ENCODE measurements around the gene CYP2A13.
A peak's percentile ranks its signal among the peaks of the same experiment; 100 is the strongest.
"Not testable (repeated sequence)": the region's sequence is repeated elsewhere in the genome, so short reads cannot be mapped to it uniquely, and the experiment has no call there.

CYP2A13 gene

DNA sequence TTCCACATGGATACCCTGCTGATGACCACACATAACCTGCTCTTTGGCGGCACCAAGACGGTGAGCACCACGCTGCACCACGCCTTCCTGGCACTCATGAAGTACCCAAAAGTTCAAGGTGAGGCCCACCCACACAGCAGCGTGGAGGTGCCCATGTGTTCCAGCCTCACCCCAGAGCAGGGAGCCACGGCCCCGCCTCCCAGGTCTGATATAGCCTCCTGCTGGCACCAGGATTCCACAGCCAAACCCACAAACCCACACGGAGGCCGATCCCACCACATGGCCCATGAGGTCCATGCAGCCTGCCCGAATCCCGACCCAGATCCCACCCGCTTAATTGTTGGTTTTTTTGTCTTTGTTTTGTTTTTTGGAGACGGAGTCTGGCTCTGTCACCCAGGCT, 34.6 kb downstream of the CYP2A13 start:
- not testable (repeated sequence) for DNase-seq

DNA sequence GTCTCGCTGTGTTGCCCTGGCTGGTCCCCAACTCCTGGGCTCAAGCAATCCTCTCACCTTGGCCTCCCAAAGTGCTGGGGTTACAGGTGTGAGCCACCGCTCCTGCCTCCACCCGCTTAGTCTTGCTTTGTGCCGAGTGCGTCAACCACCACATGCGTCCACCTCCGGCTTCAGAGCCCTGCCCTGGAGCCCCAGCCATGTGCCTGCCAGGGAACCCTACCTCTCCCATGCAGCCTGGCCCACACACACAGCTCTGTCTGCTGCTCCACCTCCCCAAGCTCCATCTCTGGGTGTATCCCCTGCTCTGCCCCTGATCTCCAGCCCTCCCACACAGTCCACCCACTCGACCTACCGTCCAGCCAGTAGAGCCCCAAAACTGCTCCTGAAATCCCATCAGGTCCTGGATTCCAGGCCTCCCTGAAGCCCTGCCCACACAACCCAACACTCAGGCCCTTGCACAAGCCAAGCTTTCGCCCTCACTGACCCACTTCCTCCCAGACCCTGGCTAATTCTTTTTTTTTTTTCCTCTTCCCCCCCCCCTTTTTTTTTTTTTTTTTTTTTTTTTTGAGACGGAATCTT, 35.6 kb downstream of the CYP2A13 start:
- DNase-seq, result no peak

DNA sequence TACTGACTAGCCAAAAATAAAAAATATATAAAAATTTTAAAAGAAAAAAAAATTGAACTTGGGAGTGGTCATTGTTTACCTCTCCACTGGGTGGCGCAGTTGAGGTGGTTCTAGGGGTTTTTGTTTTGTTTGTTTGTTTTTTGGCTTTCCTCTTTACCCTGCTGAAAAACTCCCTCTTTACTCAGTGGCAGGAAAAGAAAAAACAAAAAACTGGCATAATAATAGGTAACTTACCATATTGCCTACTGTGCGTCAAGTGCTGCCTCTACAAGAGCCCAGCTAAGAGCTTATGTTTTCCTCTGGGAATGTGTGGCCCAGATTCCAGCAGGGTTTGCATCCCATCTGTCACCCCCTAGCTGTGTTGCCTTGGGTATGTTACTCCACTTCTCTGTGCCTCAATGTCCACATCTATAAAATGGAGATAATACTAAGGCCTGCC, 38.5 kb downstream of the CYP2A13 start:
- DNase-seq, result not testable (repeated sequence)

DNA sequence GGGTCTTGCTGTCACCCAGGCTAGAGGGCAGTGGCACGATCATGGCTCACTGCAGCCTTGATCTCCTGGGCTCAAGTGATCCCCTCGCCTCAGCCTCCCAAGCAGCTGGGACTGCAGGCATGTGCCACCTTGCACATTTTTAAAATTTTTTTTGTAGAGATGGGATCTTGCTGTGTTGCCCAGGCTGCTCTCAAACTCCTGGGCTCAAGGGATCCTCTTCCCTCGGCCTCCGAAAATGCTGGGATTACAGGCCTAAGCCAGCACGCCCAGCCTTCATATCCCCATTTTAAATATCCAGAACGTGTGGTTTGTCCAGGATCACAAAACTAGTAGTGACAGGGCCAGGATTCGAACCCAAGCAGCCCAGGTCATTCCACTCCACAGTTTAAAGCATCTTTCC, 39.1 kb downstream of the CYP2A13 start:
- not testable (repeated sequence) for DNase-seq

DNA sequence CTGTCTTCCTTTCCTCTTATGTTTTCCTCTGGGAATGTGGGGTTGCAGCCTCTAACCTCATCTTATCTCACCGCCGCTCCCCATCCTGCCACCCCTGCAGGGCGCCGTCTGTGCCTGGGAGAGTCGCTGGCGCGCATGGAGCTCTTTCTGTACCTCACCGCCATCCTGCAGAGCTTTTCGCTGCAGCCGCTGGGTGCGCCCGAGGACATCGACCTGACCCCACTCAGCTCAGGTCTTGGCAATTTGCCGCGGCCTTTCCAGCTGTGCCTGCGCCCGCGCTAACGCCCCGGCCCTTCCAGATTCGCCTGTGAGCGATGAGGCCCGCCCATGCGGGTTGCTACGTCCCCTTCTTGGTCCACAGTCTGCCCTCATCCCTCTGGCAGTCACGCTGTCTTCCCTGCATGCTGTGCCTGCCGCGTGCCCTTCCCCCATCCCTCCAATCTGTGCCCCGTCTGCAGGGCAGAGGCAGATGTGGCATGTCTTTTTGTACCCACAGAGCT, 39.6 kb downstream of the CYP2A13 start:
- DNase-seq, result peak; percentile 65

DNA sequence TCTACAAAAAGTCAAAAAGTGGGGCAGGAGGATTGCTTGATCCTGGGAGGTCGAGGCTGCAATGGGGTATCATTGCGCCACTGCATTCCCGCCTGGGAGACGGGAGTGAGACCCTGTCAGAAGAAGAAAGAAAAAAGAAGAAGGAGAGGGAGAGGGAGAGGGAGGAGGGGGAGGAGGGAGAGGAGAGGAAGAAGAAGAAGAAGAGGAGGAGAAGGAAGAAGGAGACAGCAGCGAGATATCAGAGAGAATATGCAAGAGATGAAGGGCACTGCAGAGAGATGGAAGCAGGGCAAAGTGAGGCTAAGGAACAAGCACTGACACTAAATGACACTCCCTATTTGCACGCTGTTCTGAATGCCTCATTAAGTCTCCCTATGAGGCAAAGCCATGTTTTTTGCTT, 40.4 kb downstream of the CYP2A13 start:
- DNase-seq, result no peak

DNA sequence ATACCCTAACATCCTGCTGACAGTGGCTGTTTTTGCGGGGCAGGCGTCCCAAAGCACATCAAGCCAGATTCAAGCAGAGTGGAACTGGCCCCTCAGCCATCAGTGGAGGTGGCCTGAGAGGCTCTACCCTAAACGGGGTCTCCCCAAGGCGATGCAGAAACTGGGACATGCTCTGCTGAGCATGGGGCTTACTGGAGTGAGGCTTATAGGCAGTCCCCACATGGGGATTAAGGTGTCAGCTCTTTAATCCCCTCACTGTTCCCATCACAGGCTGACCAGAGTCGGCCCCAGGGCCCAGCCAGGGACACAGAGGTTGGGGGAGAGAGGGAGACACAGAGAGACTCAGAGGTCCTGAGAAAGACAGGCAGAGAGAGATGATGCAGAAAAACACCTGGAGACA, 42.9 kb downstream of the CYP2A13 start:
- DNase-seq, result no peak

DNA sequence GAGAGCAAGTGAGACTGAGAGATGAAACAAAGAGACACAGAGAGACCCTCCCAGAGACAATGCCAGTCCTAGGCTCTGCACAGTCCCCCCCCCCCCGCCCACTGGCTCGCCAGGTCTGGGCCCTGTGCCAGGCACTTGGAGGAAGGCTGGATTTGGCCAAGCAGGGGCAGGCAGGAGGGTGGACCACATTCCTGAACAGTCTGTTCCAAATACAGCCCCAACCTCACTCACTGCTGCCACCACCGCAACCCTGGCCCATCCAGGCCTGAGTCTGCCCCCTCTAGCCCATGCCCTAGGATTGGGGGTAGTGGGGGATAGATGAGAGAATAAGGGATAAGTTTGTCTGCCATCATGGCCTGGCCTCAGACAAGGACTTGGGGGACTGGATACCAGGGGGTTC, 45.0 kb downstream of the CYP2A13 start:
- no peak for DNase-seq

DNA sequence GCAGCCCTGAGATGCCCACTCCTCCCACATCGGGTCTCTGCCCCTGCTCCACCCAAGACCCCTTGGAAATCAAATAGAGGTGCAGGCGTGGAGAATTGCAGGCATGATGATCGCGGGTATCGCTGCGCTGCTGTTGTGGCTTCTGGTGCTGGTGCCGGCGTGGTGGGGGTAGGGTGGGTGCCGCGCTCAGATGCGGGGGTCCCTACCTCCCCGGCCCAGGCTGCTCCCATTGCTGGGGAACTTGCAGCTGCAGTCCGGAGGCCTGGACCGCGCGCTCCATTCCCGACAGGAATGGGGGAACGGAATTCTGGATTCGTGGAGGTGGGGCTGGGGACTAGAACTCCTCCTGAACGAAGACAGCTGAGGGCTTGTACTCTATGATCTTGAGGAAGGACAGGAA, 46.4 kb downstream of the CYP2A13 start:
- no peak for DNase-seq

DNA sequence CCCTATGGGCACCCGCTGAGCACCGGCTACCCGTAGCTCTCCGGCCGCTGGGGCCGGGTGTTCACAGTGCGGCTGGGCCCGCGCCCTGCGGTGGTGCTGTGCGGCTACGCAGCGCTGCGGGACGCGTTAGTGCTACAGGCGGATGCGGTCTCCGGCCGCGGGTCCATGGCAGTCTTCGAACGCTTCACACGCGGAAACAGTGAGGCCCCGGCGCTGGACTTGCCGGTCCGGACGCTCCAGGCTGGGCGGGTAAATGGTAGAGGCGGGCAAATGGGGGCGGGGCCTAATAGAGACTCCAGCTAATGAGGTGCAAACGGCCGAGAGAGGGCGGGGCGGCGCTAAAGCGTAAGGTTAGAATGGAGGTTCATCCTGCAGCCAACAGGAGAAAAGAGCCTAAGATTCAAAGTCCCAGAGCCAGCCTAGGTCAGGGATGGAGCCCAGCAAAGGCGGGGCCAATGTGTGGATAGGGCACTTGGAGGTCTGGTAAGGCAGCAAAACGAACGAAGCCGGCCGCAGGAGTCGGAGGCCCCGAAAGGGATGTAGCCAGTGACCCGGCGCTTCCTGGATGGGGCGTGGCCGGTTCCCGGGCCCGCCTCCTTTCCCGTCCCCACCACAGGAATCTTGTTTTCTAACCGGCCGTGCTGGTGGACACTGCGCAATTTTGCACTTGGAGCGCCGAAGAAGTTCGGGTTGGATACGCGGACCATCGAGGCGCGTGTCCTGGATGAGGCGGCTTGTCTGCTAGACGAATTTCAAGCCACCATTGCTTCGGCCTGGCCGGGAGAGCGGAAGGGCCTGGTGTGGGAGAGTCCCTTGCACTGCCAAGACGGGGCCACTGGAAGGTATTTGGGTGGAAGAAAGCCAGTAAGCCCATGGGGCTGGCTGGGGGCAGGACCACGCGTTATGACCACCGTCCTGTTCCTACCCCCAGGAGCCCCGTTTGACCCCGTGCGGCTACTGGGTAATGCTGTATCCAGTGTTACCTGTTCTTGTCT, 47.4 kb downstream of the CYP2A13 start:
- DNase-seq, result not testable (repeated sequence)

DNA sequence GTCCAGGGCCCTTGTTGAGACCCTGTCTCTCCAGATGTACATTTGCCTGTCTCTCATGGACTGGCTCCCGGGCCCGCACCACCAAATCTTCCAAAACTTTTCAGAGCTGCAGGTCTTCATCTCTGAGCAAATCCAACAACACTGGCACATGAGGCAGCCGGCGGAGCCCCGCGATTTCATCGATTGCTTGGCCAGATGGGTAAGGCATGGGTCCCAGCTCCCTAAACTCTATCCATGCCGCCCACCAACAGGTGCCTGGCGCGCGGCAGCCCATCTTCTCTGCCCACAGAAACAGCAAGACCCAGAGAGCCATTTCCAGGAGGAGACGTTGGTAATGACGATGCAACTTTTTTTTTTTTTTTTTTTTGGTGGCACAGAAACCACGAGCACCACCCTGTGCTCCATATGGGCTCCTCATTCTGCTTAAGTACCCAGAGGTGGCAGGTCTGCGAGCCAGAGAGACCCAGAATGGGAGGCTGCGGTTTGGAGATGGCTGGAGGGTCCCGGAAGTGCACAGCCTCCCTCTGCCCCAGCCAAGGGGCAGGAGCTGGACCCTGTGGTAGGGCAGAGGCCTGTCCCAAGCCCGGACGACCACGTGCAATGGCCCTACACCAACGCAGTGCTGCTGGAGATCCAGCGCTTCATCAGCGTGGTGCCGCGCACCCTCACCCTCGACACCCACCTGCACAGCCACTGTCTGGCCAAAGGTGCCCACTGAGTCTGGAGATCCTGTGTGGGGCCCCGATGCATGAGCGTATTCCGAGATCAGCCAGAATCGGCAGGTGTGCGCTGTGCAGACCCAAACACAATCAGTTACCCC, 48.6 kb downstream of the CYP2A13 start:
- DNase-seq, result no peak

DNA sequence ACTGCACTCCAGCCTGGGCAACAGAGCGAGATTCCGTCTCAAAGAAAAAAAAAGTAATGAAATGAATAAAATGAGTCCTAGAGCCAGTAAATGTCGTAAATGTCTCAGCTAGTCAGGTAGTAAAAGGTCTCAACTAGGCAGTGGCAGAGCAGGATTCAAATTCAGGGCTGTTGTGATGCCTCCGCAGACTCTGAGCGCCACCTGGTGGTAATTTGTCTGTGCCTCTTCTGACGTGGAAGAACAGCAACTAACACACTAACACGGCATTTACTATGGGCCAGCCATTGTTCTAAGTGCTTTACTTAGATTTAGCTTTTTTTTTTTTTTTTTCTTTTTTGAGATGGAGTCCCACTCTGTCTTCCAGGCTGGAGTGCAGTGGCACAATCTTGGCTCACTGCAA, 56.2 kb downstream of the CYP2A13 start:
- DNase-seq, result peak; percentile 24

All from NCI-H1105 (cell line).